H9 (cell line): ENCODE data around the gene AK4. TPM values are rescaled to one million over a fixed set of nuclear protein-coding genes. Genes with fewer than 3 reads are reported as not detected.

ENCODE experiments used
- DNase-seq: peaks from one replicate; pipeline ENCODE4 v3.0.0-alpha.2; 2017
- H2AFZ ChIP-seq: one replicate; pipeline ENCODE4 v1.6.1; 2013; ENCODE audit warnings: mild to moderate bottlenecking, low read length, control low read depth, moderate library complexity
- H2AK5ac ChIP-seq: 2 replicates; pipeline ENCODE4 v1.6.1; 2013; ENCODE audit warnings: low read length, control low read depth, mixed read lengths; ENCODE audit not compliant: insufficient read length
- H2BK120ac ChIP-seq: one replicate; pipeline ENCODE4 v1.6.1; 2013; ENCODE audit warnings: low read depth, mild to moderate bottlenecking, low read length, control low read depth, inconsistent platforms; ENCODE audit not compliant: poor library complexity, severe bottlenecking
- H2BK12ac ChIP-seq: 2 replicates; pipeline ENCODE4 v1.6.1; 2013; ENCODE audit warnings: low read length, control low read depth, mixed read lengths, low read depth; ENCODE audit not compliant: insufficient read length
- H2BK15ac ChIP-seq: 2 replicates; pipeline ENCODE4 v1.6.1; 2013; ENCODE audit warnings: low read depth, low read length, control low read depth
- H2BK20ac ChIP-seq: one replicate; pipeline ENCODE4 v1.6.1; 2013; ENCODE audit warnings: low read depth, mild to moderate bottlenecking, low read length, control low read depth, inconsistent platforms; ENCODE audit not compliant: poor library complexity, severe bottlenecking
- H2BK5ac ChIP-seq: 2 replicates; pipeline ENCODE4 v1.6.1; 2013; ENCODE audit warnings: low read length, control low read depth, mixed read lengths; ENCODE audit not compliant: insufficient read length
- H3K14ac ChIP-seq: 2 replicates; pipeline ENCODE4 v1.6.1; 2013; ENCODE audit warnings: low read length, control low read depth; ENCODE audit not compliant: insufficient read depth
- H3K18ac ChIP-seq: 2 replicates; pipeline ENCODE4 v1.6.1; 2013; ENCODE audit warnings: low read depth, mild to moderate bottlenecking, mixed read lengths, low read length, control low read depth; ENCODE audit not compliant: insufficient read length
- H3K23ac ChIP-seq: 2 replicates; pipeline ENCODE4 v1.6.1; 2013; ENCODE audit warnings: low read length, control low read depth, mixed read lengths, low read depth; ENCODE audit not compliant: insufficient read length
- H3K23me2 ChIP-seq: 2 replicates; pipeline ENCODE4 v1.6.1; 2013; ENCODE audit warnings: low read depth, mild to moderate bottlenecking, mixed read lengths, low read length, control low read depth; ENCODE audit not compliant: insufficient read length, poor library complexity, severe bottlenecking
- H3K27ac ChIP-seq: 2 replicates; pipeline ENCODE4 v1.5.1; 2013; ENCODE audit warnings: low read length, control low read depth, mixed read lengths, low read depth; ENCODE audit not compliant: insufficient read length
- H3K27me3 ChIP-seq: 2 replicates; pipeline ENCODE4 v1.6.1; 2013; ENCODE audit warnings: low read length, control low read depth, inconsistent platforms; ENCODE audit not compliant: insufficient read depth
- H3K4ac ChIP-seq: 2 replicates; pipeline ENCODE4 v1.6.1; 2013; ENCODE audit warnings: low read depth, mild to moderate bottlenecking, control low read depth, inconsistent platforms, low read length, moderate library complexity
- H3K4me1 ChIP-seq: 2 replicates; pipeline ENCODE4 v1.6.1; 2013; ENCODE audit warnings: low read length, control low read depth, inconsistent platforms; ENCODE audit not compliant: insufficient read depth
- H3K4me2 ChIP-seq: 2 replicates; pipeline ENCODE4 v1.6.1; 2013; ENCODE audit warnings: low read length, control low read depth, mixed read lengths; ENCODE audit not compliant: insufficient read length, insufficient read depth
- H3K56ac ChIP-seq: 2 replicates; pipeline ENCODE4 v1.6.1; 2013; ENCODE audit warnings: low read depth, mild to moderate bottlenecking, mixed read lengths, low read length, control low read depth; ENCODE audit not compliant: insufficient read length
- H3K79me1 ChIP-seq: 2 replicates; pipeline ENCODE4 v1.6.1; 2013; ENCODE audit warnings: low read depth, mild to moderate bottlenecking, moderate library complexity, low read length, control low read depth, inconsistent platforms; ENCODE audit not compliant: insufficient read depth, poor library complexity, severe bottlenecking
- H3K79me2 ChIP-seq: 2 replicates; pipeline ENCODE4 v1.6.1; 2013; ENCODE audit warnings: low read length, control low read depth, inconsistent platforms; ENCODE audit not compliant: insufficient read depth
- H3K9ac ChIP-seq: 2 replicates; pipeline ENCODE4 v1.6.1; 2013; ENCODE audit warnings: low read length, control low read depth, mixed read lengths; ENCODE audit not compliant: insufficient read length; ENCODE audit errors: extremely low read depth
- H3K9me3 ChIP-seq: one replicate; pipeline ENCODE4 v1.6.1; 2013; ENCODE audit warnings: low read depth, low read length, inconsistent platforms; ENCODE audit not compliant: control insufficient read depth
- H3T11ph ChIP-seq: one replicate; pipeline ENCODE4 v1.6.1; 2013; ENCODE audit warnings: mild to moderate bottlenecking, low read length, control low read depth, inconsistent platforms
- H4K20me1 ChIP-seq: one replicate; pipeline ENCODE4 v1.6.1; 2013; ENCODE audit not compliant: control insufficient read depth, insufficient read length, insufficient read depth
- H4K5ac ChIP-seq: 2 replicates; pipeline ENCODE4 v1.6.1; 2013; ENCODE audit warnings: low read depth, mild to moderate bottlenecking, mixed read lengths, low read length, control low read depth; ENCODE audit not compliant: insufficient read length
- H4K8ac ChIP-seq: replicated peaks from 2 replicates; pipeline ENCODE4 v1.6.1; 2013; ENCODE audit warnings: low read length, control low read depth, mixed read lengths, low read depth; ENCODE audit not compliant: insufficient read length
- H4K91ac ChIP-seq: 2 replicates; pipeline ENCODE4 v1.6.1; 2013; ENCODE audit warnings: low read depth, mild to moderate bottlenecking, moderate library complexity, mixed read lengths, low read length, control low read depth; ENCODE audit not compliant: insufficient read length
- H3K27ac Mint-ChIP-seq, 3 experiments: 2 replicates in 2 of 3; 3 replicates in 1 of 3; pipeline ENCODE4 v1.8.0; 2020 to 2021; ENCODE audit warnings: mixed read lengths in 3 of 3, mild to moderate bottlenecking in 1 of 3, moderate library complexity in 1 of 3
- H3K27me3 Mint-ChIP-seq: 2 replicates; pipeline ENCODE4 v1.8.0; 2021; ENCODE audit warnings: low read depth, mild to moderate bottlenecking, moderate library complexity, mixed read lengths
- H3K36me3 Mint-ChIP-seq, 3 experiments: 2 replicates in 2 of 3; 3 replicates in 1 of 3; pipeline ENCODE4 v1.8.0; 2020 to 2021; ENCODE audit warnings: low read depth in 3 of 3, mixed read lengths in 3 of 3; ENCODE audit not compliant: insufficient read depth in 1 of 3
- H3K4me1 Mint-ChIP-seq, 2 experiments: 2 replicates each; pipeline ENCODE4 v1.8.0; 2020; ENCODE audit warnings: mixed read lengths in 2 of 2
- H3K4me3 Mint-ChIP-seq, 2 experiments: 2 replicates in 1 of 2; 3 replicates in 1 of 2; pipeline ENCODE4 v1.8.0; 2020 to 2021; ENCODE audit warnings: mild to moderate bottlenecking in 2 of 2, mixed read lengths in 2 of 2, moderate library complexity in 1 of 2
- H3K9me3 Mint-ChIP-seq, 2 experiments: 2 replicates in 1 of 2; 3 replicates in 1 of 2; pipeline ENCODE4 v1.8.0; 2020; ENCODE audit warnings: mild to moderate bottlenecking in 2 of 2, mixed read lengths in 2 of 2, moderate library complexity in 1 of 2
- CTCF ChIP-seq: fragments of 200-600 bp; sonication (generic); conservative IDR thresholded peaks from 3 replicates; pipeline ENCODE4 v1.8.0; 2021; ENCODE audit warnings: antibody characterized with exemption, mild to moderate bottlenecking
- WGBS: extraction: QIAGEN DNeasy Blood & Tissue Kit; methylation state at CpG from one replicate; pipeline ENCODE4 v1.1.7; 2013; ENCODE audit warnings: missing lambda C conversion rate, low lambda C conversion rate, mixed read lengths; ENCODE audit not compliant: insufficient read length; ENCODE audit errors: extremely low coverage; 5-methylcytosine and 5-hydroxymethylcytosine counted together
- total RNA-seq: library from RNA; stranded (reverse); gene quantifications from 2 replicates; pipeline ENCODE4 v1.2.1, GENCODE V29; 2021

The AK4 gene
- total RNA-seq, 1 experiment from 2014 or later = 45.6 TPM

DNA sequence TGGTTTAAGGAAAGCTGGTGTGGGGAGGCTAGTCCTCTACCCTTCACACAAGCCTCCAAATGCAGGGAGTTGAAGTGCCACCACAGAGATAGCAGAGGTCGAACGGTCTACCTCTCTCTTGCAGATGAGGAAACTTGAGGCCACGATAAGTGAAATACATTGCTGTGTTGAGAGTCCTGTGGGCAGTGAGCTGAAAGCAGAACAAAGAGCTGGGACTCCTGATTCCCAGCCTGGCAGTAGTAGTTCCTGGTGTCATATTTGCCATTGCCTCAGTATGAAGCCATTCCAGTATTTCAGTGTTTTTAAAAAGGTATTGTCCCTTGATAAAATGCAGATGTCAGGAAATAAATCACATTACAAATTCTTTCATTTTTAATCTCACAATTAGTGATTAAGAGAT, 28.6 kb downstream of the AK4 start:
- no peak overlapping the region for H4K91ac ChIP-seq
- Mint-ChIP-seq H3K9me3 (no peaks in the 10 kb centered on the region), H3K27ac (peak overlapping the region in 1 of 3 experiments; percentile 78; a peak in 3 of 7 replicates)

More for the DNA sequence above, 28.6 kb downstream of the AK4 start:
- Histone ChIP-seq H3K23me2 (no peaks in the 10 kb centered on the region), H2BK15ac (peak overlapping the region; percentile 38; the same call in 1 of the 2 replicates), H3K56ac (no peak overlapping the region), H4K8ac (no peak overlapping the region), H2AFZ (no peak overlapping the region), H3K9me3 (no peaks in the 10 kb centered on the region), H3K23ac (no peak overlapping the region), H2BK12ac (no peak overlapping the region), H3K4me1 (peaks cover 22% of the 10 kb centered on the region), H3K79me1 (no peaks in the 10 kb centered on the region), H3K27me3 (no peaks in the 10 kb centered on the region), H2AK5ac (no peak overlapping the region), H3K4ac (no peak overlapping the region), H2BK20ac (no peak overlapping the region), H4K5ac (no peak overlapping the region), H3K27ac (no peak overlapping the region), H3K4me2 (no peak overlapping the region), H2BK120ac (no peak overlapping the region), H3K79me2 (peaks cover 51% of the 10 kb centered on the region; the same call in 1 of the 2 replicates), H2BK5ac (no peak overlapping the region), H3T11ph (no peak overlapping the region), H3K18ac (no peak overlapping the region), H4K20me1 (no peaks in the 10 kb centered on the region), H3K9ac (no peak overlapping the region), H3K14ac (peak overlapping the region; percentile 13; the same call in 1 of the 2 replicates)
- H3K36me3 Mint-ChIP-seq = 0 out of 7 replicates have a peak, but pooled peaks cover 0 to 2% (median 0%) of the 10 kb centered on the region in 3 experiments
- H3K4me1 Mint-ChIP-seq = peaks cover 46 to 55% of the 10 kb centered on the region in 2 experiments
- no CpG with 5 or more reads among the region's 3 CpGs for WGBS
- no peak overlapping the region for H3K4me3 Mint-ChIP-seq
- DNase-seq = no peak
- no peaks in the 10 kb centered on the region for H3K27me3 Mint-ChIP-seq
- no peak for TF ChIP-seq CTCF
